Measurements from ENCODE around the gene KIF6.

The KIF6 gene

GRCh38 chr6:39417440-39417839 is 307.8 kb downstream of the KIF6 start:
- H3K9me3 ChIP-seq (ENCODE audit: low read length) = no peaks in the 10 kb centered on the region
- H2AFZ ChIP-seq (ENCODE audit: low read length) = no peak overlapping the region
- no peaks in the 10 kb centered on the region for H3K9me2 ChIP-seq (ENCODE audit: low read depth, low read length)
- no peaks in the 10 kb centered on the region for H4K20me1 ChIP-seq (ENCODE audit: insufficient read depth, low read length)
- no peaks in the 10 kb centered on the region for H3K79me2 ChIP-seq (ENCODE audit: insufficient read depth, low read length)
- H3K27me3 ChIP-seq (ENCODE audit: insufficient read depth, low read length) = 0 out of 2 replicates have a peak, but pooled peaks cover 4% of the 10 kb centered on the region
- H3K27ac ChIP-seq (ENCODE audit: low read depth, low read length, poor library complexity, severe bottlenecking) = no peak overlapping the region
- H3K4me3 ChIP-seq (ENCODE audit: low read depth, low read length, poor library complexity, severe bottlenecking) = no peak overlapping the region
- no peaks in the 10 kb centered on the region for H3F3A ChIP-seq (ENCODE audit: insufficient read depth, low read length)
- no peaks in the 10 kb centered on the region for H3K4me1 ChIP-seq (ENCODE audit: insufficient read depth, low read length, severe bottlenecking)
- TF ChIP-seq EZH2 (IDR thresholded peaks at IDR 0.05; ENCODE audit: borderline replicate concordance, low read length) (no peak), CTCF (IDR thresholded peaks at IDR 0.05; ENCODE audit: low read length) (no peak)
- H3K4me2 ChIP-seq (ENCODE audit: low read length) = no peak overlapping the region
- no peak overlapping the region for H3K9ac ChIP-seq (ENCODE audit: low read length)
- no peaks in the 10 kb centered on the region for H3K36me3 ChIP-seq (ENCODE audit: insufficient read depth, low read length)

- H3K9ac ChIP-seq (ENCODE audit: low read length) = no peak overlapping the region
- H2AFZ ChIP-seq (ENCODE audit: low read length) = no peak overlapping the region
- H3K9me2 ChIP-seq (ENCODE audit: low read depth, low read length) = no peaks in the 10 kb centered on the region
- no peaks in the 10 kb centered on the region for H3F3A ChIP-seq (ENCODE audit: insufficient read depth, low read length)
- H3K9me3 ChIP-seq (ENCODE audit: low read length) = no peaks in the 10 kb centered on the region
- no peaks in the 10 kb centered on the region for H3K36me3 ChIP-seq (ENCODE audit: insufficient read depth, low read length)
- no peak overlapping the region for H3K4me3 ChIP-seq (ENCODE audit: low read depth, low read length, poor library complexity, severe bottlenecking)
- no peak overlapping the region for H3K4me2 ChIP-seq (ENCODE audit: low read length)
- no peak overlapping the region for H3K27ac ChIP-seq (ENCODE audit: low read depth, low read length, poor library complexity, severe bottlenecking)
- H3K79me2 ChIP-seq (ENCODE audit: insufficient read depth, low read length) = no peaks in the 10 kb centered on the region
- H4K20me1 ChIP-seq (ENCODE audit: insufficient read depth, low read length) = no peaks in the 10 kb centered on the region
- H3K27me3 ChIP-seq (ENCODE audit: insufficient read depth, low read length) = no peaks in the 10 kb centered on the region
- TF ChIP-seq EZH2 (IDR thresholded peaks at IDR 0.05; ENCODE audit: borderline replicate concordance, low read length) = no peak
- no peak for TF ChIP-seq CTCF (IDR thresholded peaks at IDR 0.05; ENCODE audit: low read length)
- no peaks in the 10 kb centered on the region for H3K4me1 ChIP-seq (ENCODE audit: insufficient read depth, low read length, severe bottlenecking)
Observed at GRCh38 chr6:39416728-39417127, 308.5 kb downstream of the KIF6 start.

GRCh38 chr6:39416026-39416425 is 309.2 kb downstream of the KIF6 start:
- Histone ChIP-seq H3K27me3 (ENCODE audit: insufficient read depth, low read length) (no peaks in the 10 kb centered on the region), H3K9me2 (ENCODE audit: low read depth, low read length) (no peaks in the 10 kb centered on the region), H3K9me3 (ENCODE audit: low read length) (no peaks in the 10 kb centered on the region), H3K9ac (ENCODE audit: low read length) (no peak overlapping the region), H3K4me1 (ENCODE audit: insufficient read depth, low read length, severe bottlenecking) (no peaks in the 10 kb centered on the region), H3K79me2 (ENCODE audit: insufficient read depth, low read length) (no peaks in the 10 kb centered on the region), H3K4me3 (ENCODE audit: low read depth, low read length, poor library complexity, severe bottlenecking) (no peak overlapping the region), H3K36me3 (ENCODE audit: insufficient read depth, low read length) (no peaks in the 10 kb centered on the region), H3K4me2 (ENCODE audit: low read length) (no peak overlapping the region), H2AFZ (ENCODE audit: low read length) (no peak overlapping the region), H4K20me1 (ENCODE audit: insufficient read depth, low read length) (no peaks in the 10 kb centered on the region), H3K27ac (ENCODE audit: low read depth, low read length, poor library complexity, severe bottlenecking) (no peak overlapping the region), H3F3A (ENCODE audit: insufficient read depth, low read length) (no peaks in the 10 kb centered on the region)
- TF ChIP-seq CTCF (IDR thresholded peaks at IDR 0.05; ENCODE audit: low read length) (no peak), EZH2 (IDR thresholded peaks at IDR 0.05; ENCODE audit: borderline replicate concordance, low read length) (no peak)

Data from OCI-LY1 (cell line).